AG08396 (cell line): ENCODE data around the gene TNKS1BP1.
"Not testable (repeated sequence)": the region's sequence is repeated elsewhere in the genome, so short reads cannot be mapped to it uniquely, and the experiment has no call there.

ENCODE experiments used
- DNase-seq: peaks from one replicate; pipeline ENCODE4 v3.0.0; 2012; ENCODE audit warnings: low spot score, mixed read lengths

The TNKS1BP1 gene

GRCh38 chr11:57354699-57355098 is 29.9 kb upstream of the TNKS1BP1 start:
- DNase-seq, result no peak

- no peak for DNase-seq
Observed at GRCh38 chr11:57353852-57354251, 29.1 kb upstream of the TNKS1BP1 start.

- no peak for DNase-seq
Observed at GRCh38 chr11:57353446-57353845, 28.7 kb upstream of the TNKS1BP1 start.

GRCh38 chr11:57353036-57353435 is 28.3 kb upstream of the TNKS1BP1 start:
- DNase-seq, result no peak

GRCh38 chr11:57349491-57350274 is 24.9 kb upstream of the TNKS1BP1 start:
- DNase-seq, result peak; percentile 74

GRCh38 chr11:57348636-57349313 is 24.0 kb upstream of the TNKS1BP1 start:
- DNase-seq, result no peak

- no peak for DNase-seq
Observed at GRCh38 chr11:57348052-57348451, 23.3 kb upstream of the TNKS1BP1 start.

GRCh38 chr11:57347336-57347735 is 22.6 kb upstream of the TNKS1BP1 start:
- DNase-seq, result no peak

- peak; percentile 77 for DNase-seq
Observed at GRCh38 chr11:57345555-57346211, 20.9 kb upstream of the TNKS1BP1 start.

- DNase-seq, result no peak
Observed at GRCh38 chr11:57344826-57345225, 20.1 kb upstream of the TNKS1BP1 start.

GRCh38 chr11:57343825-57344224 is 19.1 kb upstream of the TNKS1BP1 start:
- DNase-seq, result no peak

- no peak for DNase-seq
Observed at GRCh38 chr11:57342702-57343101, 17.9 kb upstream of the TNKS1BP1 start.

- DNase-seq, result no peak
Observed at GRCh38 chr11:57341250-57341808, 16.6 kb upstream of the TNKS1BP1 start.

GRCh38 chr11:57340039-57340615 is 15.4 kb upstream of the TNKS1BP1 start:
- no peak for DNase-seq

GRCh38 chr11:57339328-57339727 is 14.6 kb upstream of the TNKS1BP1 start:
- no peak for DNase-seq

- DNase-seq, result no peak
Observed at GRCh38 chr11:57338142-57338541, 13.4 kb upstream of the TNKS1BP1 start, which contains the start of gene P2RX3. Gene P2RX3, plus strand, starts transcription at chr11:57338352. Its CDS starts 199 bp downstream, at chr11:57338551.

GRCh38 chr11:57336856-57337255 is 12.1 kb upstream of the TNKS1BP1 start:
- DNase-seq, result not testable (repeated sequence)

- no peak for DNase-seq
Observed at GRCh38 chr11:57336111-57336666, 11.4 kb upstream of the TNKS1BP1 start.

- DNase-seq, result peak; percentile 93
Observed at GRCh38 chr11:57335343-57336110, 10.8 kb upstream of the TNKS1BP1 start, which contains the start of gene SSRP1. Gene SSRP1, minus strand, starts transcription at chr11:57335892. Its CDS starts 771 bp downstream, at chr11:57335121.

GRCh38 chr11:57335023-57335342 is 10.2 kb upstream of the TNKS1BP1 start:
- no peak for DNase-seq
